ENCODE results near the gene WFDC10A. TPM values are rescaled to one million over a fixed set of nuclear protein-coding genes. Genes with fewer than 3 reads are reported as not detected.
"Not testable (repeated sequence)": the region's sequence is repeated elsewhere in the genome, so short reads cannot be mapped to it uniquely, and the experiment has no call there.

The WFDC10A gene
- polyA plus RNA-seq, 3 donors: not detected

DNA sequence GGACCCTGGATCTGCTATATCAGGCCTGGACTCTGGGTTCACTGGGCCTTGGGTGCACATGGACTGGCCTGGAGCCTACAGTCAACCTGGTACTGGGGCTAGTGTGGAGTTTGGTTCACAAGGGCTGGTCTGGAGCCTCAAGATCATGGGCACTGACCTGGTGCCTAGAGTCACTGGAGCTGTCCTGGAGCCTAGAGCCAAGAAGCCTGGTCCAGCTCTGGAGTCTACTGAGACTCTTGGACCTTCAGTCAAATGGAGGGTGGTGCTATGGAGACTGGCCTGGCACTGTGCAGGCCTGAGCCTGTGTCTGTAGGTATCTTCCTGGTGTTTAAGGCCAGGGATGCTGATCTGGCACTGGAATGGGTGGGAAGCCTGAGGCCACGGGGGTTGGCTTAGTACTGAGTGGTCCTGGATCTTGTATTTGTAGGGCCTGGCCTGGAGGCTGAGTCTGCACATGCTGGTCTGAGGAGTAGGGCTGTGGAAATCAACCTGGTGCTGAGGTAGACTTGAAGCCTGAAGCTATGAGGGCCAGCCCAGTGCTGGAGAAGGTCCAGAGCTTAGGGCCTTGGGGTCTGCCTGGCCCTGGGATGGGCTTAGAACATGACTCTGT lies 18.0 kb downstream of the WFDC10A start:
- DNase-seq (ENCODE audit: low read depth in 3 of 3, low spot score in 2 of 3): no peak

DNA sequence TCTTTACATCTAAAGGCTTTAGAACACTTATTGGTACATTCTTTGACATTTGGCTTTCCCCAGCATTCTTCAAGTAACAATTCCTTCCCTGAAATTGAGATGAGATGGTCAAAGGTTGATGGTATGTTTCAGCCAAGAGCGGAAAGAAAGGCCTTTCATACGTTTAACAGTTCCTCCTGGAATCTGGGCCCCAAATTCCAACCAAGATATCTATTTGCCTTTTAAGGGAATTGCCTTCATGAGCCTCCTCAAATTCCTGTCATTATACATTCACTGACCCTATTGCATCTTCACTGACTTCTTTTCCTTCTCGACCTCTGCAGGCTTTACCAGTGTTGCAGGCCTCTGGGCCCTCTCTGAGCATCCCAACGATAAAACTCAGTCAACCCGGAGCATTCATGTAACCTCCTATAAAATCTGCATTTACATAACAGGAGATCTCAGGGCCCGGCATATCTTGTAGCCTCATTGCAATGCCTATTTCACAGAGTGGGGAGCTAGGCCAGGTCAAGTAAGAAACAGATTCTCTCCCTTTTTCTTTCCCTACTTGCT lies 19.8 kb downstream of the WFDC10A start:
- no peak for DNase-seq (ENCODE audit: low read depth in 3 of 3, low spot score in 2 of 3)

DNA sequence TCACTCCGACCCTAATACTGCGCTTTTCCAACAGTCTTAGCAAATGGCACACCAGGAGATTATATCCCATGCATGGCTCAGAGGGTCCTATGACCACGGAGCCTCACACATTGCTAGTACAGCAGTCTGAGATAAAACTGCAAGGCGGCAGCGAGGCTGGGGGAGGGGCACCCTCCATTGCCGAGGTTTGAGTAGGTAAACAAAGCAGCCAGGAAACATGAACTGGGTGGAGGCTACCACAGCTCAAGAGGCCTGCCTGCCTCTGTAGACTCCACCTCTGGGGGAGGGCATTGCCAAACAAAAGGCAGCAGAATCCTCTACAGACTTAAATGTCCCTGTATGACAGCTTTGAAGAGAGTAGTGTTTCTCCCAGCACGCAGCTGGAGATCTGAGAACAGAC lies 22.2 kb downstream of the WFDC10A start:
- not testable (repeated sequence) for DNase-seq (ENCODE audit: low read depth in 3 of 3, low spot score in 2 of 3)

DNA sequence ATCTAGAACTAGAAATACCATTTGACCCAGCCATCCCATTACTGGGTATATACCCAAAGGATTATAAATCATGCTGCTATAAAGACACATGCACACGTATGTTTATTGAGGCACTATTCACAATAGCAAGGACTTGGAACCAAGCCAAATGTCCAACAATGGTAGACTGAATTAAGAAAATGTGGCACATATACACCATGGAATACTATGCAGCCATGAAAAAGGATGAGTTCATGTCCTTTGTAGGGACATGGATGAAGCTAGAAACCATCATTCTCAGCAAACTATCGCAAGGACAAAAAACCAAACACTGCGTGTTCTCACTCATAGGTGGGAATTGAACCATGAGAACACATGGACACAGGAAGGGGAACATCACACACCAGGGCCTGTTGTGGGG lies 27.5 kb downstream of the WFDC10A start:
- DNase-seq (ENCODE audit: low read depth in 3 of 3, low spot score in 2 of 3): not testable (repeated sequence)

DNA sequence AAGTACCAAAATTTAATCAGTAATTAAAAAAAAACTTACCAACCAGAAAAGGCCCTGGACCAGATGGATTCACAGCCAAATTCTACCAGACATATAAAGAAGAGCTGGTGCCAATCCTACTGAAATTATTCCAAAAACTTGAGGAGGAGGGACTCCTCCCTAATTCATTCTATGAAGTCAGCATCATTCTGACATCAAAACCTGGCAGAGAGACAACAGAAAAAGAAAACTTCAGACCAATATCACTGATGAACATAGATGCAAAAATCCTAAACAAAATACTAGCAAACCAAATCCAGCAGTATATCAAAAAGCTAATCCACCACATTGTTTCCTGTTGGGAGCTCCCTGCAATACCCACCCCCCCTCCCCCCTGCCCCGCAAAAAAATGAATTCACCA lies 40.6 kb downstream of the WFDC10A start, which contains the start of gene WFDC11:
Gene WFDC11, minus strand, starts transcription at position 101 of the 400 bp plus-strand sequence. CDS start 19,639 bp downstream, outside the sequence.
- no peak for DNase-seq (ENCODE audit: low read depth in 3 of 3, low spot score in 2 of 3)

DNA sequence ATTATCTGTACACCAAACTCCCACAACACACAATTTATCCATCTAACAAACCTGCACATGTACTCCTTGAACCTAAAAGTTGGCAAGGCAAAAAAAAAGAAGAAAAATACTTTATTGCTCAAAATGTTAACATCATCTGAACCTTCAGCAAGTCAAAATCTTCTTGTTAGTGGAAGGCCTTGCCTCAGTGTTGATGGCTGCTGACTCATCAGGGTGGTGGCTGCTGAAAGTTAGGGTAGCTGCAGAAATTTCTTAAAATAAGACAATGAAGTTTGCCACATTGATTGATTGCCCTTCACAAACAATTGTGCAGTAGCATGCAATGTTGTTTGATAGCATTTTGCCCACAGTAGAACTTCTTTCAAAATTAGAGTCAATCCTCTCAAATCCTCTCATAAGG lies 43.2 kb downstream of the WFDC10A start:
- no peak for DNase-seq (ENCODE audit: low read depth in 3 of 3, low spot score in 2 of 3)

DNA sequence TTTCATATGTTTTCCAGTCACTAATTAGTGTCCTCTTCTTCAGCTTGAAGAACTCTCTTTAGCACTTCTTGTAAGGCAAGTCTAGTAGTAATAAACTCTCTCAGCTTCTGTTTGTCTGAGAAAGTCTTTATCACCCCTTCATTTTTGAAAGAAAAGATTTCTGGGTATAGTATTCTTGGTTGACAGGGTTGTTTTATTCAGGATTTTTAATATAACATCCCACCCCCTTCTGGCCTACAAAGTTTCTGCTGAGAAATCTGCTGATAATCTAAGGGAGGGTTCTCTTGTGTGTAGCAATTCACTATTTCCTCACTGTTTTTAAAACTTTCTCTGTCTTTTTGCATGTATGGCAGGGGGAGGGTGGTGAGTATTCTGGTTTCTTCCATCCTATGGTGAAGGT lies 50.1 kb downstream of the WFDC10A start:
- DNase-seq (ENCODE audit: low read depth in 3 of 3, low spot score in 2 of 3): no peak

Other genes with a start within 250 kb of the WFDC10A start
- 10 to 100 TPM; 25.0 to 31.1 (median 27.0) TPM for gene DBNDD2, start 221.4 kb upstream of the WFDC10A start, polyA plus RNA-seq (ENCODE audit: insufficient read length in 3 of 3)
- gene PIGT, start 213.6 kb upstream of the WFDC10A start, polyA plus RNA-seq (ENCODE audit: insufficient read length in 3 of 3): 100 to 1,000 TPM in 1 of 3 donors, 10 to 100 TPM in 2; 90.8 to 101 (median 97.5) TPM
- gene WFDC2, start 160.0 kb upstream of the WFDC10A start, polyA plus RNA-seq (ENCODE audit: insufficient read length in 3 of 3): 100 to 1,000 TPM; 141 to 180 (median 177) TPM
- gene SPINT3, start 114.1 kb upstream of the WFDC10A start, polyA plus RNA-seq (ENCODE audit: insufficient read length in 3 of 3): not detected
- gene WFDC6, start 90.3 kb upstream of the WFDC10A start, polyA plus RNA-seq (ENCODE audit: insufficient read length in 3 of 3): under 1 TPM in 1 of 3 donors, not detected in 2; 0.19 TPM
- under 1 TPM; 0.10 to 0.36 (median 0.32) TPM for gene EPPIN, start 82.3 kb upstream of the WFDC10A start, polyA plus RNA-seq (ENCODE audit: insufficient read length in 3 of 3)
- under 1 TPM in 1 of 3 donors, not detected in 2; 0.12 TPM for gene WFDC8, start 50.5 kb upstream of the WFDC10A start, polyA plus RNA-seq (ENCODE audit: insufficient read length in 3 of 3)
- gene WFDC9, start 1.5 kb downstream of the WFDC10A start, polyA plus RNA-seq (ENCODE audit: insufficient read length in 3 of 3): not detected
- not detected for gene WFDC11, start 40.5 kb downstream of the WFDC10A start, polyA plus RNA-seq (ENCODE audit: insufficient read length in 3 of 3)
- not detected for gene WFDC13, start 72.3 kb downstream of the WFDC10A start, polyA plus RNA-seq (ENCODE audit: insufficient read length in 3 of 3)
- not detected for gene WFDC10B, start 75.3 kb downstream of the WFDC10A start, polyA plus RNA-seq (ENCODE audit: insufficient read length in 3 of 3)
- not detected for gene SPINT4, start 92.6 kb downstream of the WFDC10A start, polyA plus RNA-seq (ENCODE audit: insufficient read length in 3 of 3)
- 1 to 10 TPM; 1.4 to 2.0 (median 1.9) TPM for gene WFDC3, start 162.1 kb downstream of the WFDC10A start, polyA plus RNA-seq (ENCODE audit: insufficient read length in 3 of 3)
- 10 to 100 TPM; 35.2 to 39.0 (median 35.6) TPM for gene DNTTIP1, start 162.2 kb downstream of the WFDC10A start, polyA plus RNA-seq (ENCODE audit: insufficient read length in 3 of 3)
- gene UBE2C, start 182.9 kb downstream of the WFDC10A start, polyA plus RNA-seq (ENCODE audit: insufficient read length in 3 of 3): 10 to 100 TPM; 62.5 to 67.2 (median 66.1) TPM
- gene TNNC2, start 197.6 kb downstream of the WFDC10A start, polyA plus RNA-seq (ENCODE audit: insufficient read length in 3 of 3): under 1 TPM in 2 of 3 donors, not detected in 1; 0.40 to 0.68 TPM
- gene SNX21, start 204.1 kb downstream of the WFDC10A start, polyA plus RNA-seq (ENCODE audit: insufficient read length in 3 of 3): 10 to 100 TPM in 2 of 3 donors, 1 to 10 TPM in 1; 9.8 to 10.9 (median 10.3) TPM
- 10 to 100 TPM; 18.7 to 23.7 (median 20.9) TPM for gene ACOT8, start 227.7 kb downstream of the WFDC10A start, polyA plus RNA-seq (ENCODE audit: insufficient read length in 3 of 3)
- gene ZSWIM3, start 227.9 kb downstream of the WFDC10A start, polyA plus RNA-seq (ENCODE audit: insufficient read length in 3 of 3): 1 to 10 TPM; 5.3 to 5.8 (median 5.6) TPM